HG02970 (cell line): ENCODE data around the gene BABAM2.
"Not testable (repeated sequence)": the region's sequence is repeated elsewhere in the genome, so short reads cannot be mapped to it uniquely, and the experiment has no call there.

Source experiments
- ATAC-seq: cut with Tn5 transposase; IDR thresholded peaks from one replicate; pipeline ENCODE4 v1.9.1; 2021; ENCODE audit warnings: mild to moderate bottlenecking, moderate library complexity, moderate number of reproducible peaks; ENCODE audit not compliant: unreplicated experiment, low FRiP score

Gene BABAM2

DNA sequence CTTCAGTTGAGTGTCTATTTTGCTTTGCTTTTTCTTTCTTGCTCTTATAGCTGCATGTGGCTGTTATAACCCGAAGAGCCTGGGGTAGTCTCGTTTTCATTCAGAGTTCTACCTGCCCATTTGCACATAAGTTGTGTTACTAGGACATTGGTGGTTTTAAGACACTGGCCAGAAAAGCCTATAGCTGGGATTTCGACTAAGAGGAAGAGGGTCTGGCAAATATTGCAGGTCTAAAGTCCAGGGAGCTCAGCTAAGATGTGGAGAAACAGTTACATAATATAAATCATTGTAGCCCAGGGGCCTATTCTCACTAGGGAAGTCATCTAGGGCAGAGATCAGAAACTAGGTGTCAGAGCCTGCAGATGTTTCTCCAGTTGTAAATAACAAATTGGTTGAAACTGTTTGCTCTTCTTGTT, 120.8 kb downstream of the BABAM2 start:
- no peak for ATAC-seq

GRCh38 chr2:28018474-28018873, 127.9 kb downstream of the BABAM2 start:
- not testable (repeated sequence) for ATAC-seq

GRCh38 chr2:28019521-28019920, 129.0 kb downstream of the BABAM2 start:
- not testable (repeated sequence) for ATAC-seq

DNA sequence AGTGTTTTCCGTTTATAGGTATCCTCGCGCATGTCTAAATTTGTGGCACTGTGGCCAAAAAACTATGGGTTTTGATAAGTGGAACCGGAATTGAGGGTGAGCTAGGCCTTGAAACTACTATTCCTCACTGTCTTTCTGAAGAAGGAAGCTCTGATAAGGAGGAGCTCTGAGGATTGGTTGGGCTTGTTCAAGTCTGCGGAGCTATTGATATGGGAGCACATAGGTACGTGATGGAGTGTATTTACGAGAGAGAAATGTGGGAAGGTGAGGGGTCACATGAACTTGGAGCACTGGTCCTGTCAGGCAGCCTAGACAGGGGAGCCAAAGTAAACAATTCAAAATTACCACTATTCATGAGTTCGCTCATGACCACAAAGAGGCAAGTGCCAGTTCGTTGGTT, 131.4 kb downstream of the BABAM2 start:
- no peak for ATAC-seq

DNA sequence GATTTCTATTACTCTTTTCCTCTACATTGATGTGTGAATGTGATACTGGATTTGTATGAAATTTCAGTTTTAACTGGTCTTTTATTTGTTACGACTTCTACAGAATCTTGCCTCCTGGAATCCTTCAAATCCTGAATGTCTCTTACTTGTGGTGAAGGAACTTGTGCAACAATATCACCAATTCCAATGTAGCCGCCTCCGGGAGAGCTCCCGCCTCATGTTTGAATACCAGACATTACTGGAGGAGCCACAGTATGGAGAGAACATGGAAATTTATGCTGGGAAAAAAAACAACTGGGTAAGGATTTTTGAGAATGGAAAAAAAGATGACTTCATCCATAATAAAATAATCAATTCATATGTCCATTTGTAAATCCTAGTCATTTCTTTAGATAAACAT, 134.6 kb downstream of the BABAM2 start:
- no peak for ATAC-seq

DNA sequence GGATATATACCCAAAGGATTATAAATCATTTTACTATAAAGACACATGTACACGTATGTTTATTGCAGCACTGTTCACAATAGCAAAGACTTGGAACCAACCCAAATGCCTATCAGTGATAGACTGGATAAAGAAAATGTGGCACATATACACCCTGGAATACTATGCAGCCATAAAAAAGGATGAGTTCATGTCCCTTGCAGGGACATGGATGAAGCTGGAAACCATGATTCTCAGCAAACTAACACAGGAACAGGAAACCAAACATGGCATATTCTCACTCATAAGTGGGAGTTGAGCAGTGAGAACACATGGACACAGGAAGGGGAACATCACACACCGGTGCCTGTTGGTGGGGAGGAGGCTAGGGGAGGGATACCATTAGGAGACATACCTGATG, 135.7 kb downstream of the BABAM2 start:
- ATAC-seq: not testable (repeated sequence)

- ATAC-seq: no peak
Measured at GRCh38 chr2:28028025-28028424, 137.5 kb downstream of the BABAM2 start.

GRCh38 chr2:28030600-28030999, 140.1 kb downstream of the BABAM2 start:
- ATAC-seq: no peak

DNA sequence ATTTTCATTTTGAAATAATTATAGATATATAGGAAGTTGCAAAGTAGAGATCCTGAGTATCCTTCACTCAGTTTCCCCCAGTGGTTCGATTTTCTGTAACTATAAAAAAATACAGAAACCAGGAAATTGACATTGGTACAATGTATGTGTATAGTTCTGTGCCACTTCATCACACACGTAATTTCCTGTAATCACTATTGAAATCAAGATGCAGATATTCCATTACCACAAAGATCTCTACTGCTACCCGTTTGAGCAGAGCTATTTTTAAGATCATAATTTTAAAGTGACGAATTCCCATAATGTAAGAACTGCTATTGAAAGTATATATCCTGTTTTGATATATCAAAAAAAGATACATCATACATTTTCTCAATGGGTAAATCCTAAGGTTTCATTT, 142.3 kb downstream of the BABAM2 start:
- ATAC-seq: no peak

DNA sequence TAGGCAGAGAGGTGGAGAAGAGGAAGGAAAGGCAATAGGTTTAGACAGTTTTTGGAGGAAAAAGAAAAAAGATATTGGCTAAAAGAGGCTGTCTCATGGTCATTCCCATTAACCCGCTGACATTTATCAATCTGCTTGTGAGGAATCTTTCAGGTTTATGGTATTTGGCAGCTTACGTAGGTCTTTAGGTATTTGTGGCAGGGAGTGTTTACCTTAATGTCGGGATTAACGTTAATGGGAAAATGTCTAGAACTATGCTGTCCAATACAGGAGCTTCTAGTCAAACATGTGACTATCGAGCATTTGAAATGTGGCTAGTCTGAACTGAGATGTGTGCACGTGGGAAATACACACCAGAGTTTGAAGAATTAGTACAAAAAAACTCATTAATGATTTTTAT, 144.2 kb downstream of the BABAM2 start:
- ATAC-seq: no peak

GRCh38 chr2:28035163-28035690, 144.7 kb downstream of the BABAM2 start:
- ATAC-seq: no peak

DNA sequence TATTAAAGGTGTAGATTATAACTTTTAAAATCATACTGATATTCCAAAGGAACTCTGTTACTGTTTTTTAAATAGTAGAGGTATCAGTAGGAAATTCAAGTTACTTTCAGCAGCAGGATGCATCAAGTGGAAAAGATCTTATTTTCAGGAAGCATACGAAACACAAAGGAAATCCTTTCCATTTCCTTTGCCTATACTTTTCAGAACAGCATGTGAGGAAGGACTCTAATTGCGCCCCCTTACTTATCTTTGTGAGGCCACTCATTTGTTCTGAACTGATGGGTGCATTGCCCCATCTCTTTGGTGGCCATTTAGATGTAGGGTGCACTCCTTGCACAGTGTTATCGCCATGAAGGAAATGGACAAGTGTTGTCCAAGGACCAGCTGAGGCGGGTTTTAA, 145.3 kb downstream of the BABAM2 start:
- no peak for ATAC-seq

- no peak for ATAC-seq
Measured at GRCh38 chr2:28036307-28036706, 145.8 kb downstream of the BABAM2 start.

GRCh38 chr2:28038722-28039121, 148.2 kb downstream of the BABAM2 start:
- ATAC-seq: no peak

DNA sequence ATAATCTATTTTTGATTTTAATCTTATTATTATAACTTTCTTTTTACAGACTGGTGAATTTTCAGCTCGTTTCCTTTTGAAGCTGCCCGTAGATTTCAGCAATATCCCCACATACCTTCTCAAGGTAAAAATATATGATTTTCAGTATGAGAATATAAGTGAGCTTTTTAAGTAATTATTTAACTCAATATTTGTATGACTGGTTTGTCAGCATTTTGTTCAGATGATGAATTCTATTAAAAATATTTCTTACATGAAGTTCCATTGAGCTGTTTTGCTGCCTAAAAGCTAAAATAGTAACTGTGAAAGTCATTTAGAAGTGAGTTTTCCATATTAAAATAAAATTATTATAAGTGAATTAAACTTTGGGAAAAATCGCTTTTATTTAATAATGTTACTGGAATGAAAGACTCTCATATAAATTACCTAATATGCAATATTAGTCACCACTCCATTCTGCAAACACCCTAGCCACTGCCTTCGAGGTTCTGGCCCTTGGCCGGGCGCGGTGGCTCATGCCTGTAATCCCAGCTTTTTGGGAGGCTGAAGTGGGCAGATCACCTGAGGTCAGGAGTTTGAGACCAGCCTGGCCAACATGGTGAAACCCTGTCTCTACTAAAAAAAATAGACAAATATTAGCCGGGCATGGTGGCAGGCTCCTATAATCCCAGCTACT, 155.3 kb downstream of the BABAM2 start:
- no peak for ATAC-seq

DNA sequence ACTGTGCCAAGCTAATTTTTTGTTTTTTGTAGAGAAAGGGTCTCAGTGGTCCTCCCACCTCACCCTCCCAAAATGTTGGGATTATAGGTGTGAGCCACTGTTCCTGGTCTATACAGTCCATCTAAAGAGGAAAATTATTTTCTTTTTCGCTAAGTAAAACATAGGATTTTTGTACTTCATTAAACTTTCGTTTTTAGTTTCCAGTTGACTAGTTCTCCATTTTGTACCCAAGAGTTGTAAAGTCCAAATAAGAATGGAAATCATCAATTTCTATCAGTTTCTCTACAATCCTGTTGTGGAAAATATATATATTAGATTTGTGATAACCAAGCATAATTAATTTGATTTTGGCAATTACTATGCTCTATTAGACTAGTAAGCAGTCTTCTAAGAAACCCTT, 156.4 kb downstream of the BABAM2 start:
- no peak for ATAC-seq

- no peak for ATAC-seq
Measured at GRCh38 chr2:28047681-28048080, 157.2 kb downstream of the BABAM2 start.

- ATAC-seq: no peak
Measured at GRCh38 chr2:28048341-28048740, 157.8 kb downstream of the BABAM2 start.

DNA sequence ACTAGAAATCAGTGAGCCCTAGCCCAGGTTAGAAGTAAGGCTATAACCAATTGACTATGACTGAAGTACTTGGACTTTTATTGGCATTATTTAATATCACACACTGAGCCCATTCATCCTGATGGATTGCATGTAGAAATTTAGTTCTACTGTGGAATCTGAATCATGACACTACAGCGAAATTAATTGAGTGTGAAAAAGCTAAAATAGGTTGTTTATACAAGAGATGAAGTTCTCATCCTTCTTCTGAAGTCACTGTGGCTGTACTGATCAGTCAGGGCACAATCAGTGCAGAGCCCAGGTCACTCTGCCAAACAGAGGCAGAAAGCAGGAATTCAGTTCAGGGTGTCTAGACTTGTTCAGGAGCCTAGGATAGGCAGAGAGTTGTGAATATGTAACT, 158.9 kb downstream of the BABAM2 start:
- ATAC-seq: no peak

- no peak for ATAC-seq
Measured at GRCh38 chr2:28049899-28050298, 159.4 kb downstream of the BABAM2 start.

GRCh38 chr2:28052691-28053090, 162.2 kb downstream of the BABAM2 start:
- no peak for ATAC-seq

DNA sequence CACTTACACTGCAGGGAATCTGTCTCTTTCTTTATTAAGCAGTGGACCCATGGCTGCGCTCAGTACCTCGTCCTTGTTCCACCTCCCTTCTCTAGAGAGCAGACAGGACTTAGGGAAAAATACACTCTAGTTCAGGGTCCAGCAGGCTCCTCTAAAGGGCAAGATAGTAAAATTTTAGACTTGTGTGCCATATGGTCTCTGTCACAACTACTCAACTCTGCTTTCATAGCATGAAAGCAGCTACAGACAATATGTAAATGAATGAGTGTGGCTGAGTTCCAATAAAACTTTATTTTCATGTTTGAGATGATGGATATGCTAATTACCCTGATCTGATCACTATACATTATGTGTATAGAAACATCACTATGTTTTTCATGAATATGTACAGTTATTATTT, 163.1 kb downstream of the BABAM2 start:
- ATAC-seq: no peak

DNA sequence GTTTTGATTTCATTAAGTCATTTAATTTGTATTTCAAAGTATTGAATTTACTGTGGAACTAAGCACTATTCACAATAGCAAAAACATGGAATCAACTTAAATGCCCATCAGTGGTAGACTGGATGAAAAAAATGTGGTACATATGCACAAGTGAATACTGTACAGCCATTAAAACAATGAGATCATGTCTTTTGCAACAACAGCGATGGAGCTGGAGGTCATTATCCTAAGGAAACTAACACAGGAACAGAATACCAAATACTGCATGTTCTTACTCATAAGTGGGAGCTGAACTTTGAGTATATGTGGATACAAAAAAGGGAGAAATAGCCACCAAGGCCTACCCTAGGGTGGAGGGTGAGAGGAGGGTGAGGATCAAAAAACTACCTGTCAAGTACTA, 164.4 kb downstream of the BABAM2 start:
- ATAC-seq: no peak
